ENCODE measurements around the gene LRRC8C.

LRRC8C gene

DNA sequence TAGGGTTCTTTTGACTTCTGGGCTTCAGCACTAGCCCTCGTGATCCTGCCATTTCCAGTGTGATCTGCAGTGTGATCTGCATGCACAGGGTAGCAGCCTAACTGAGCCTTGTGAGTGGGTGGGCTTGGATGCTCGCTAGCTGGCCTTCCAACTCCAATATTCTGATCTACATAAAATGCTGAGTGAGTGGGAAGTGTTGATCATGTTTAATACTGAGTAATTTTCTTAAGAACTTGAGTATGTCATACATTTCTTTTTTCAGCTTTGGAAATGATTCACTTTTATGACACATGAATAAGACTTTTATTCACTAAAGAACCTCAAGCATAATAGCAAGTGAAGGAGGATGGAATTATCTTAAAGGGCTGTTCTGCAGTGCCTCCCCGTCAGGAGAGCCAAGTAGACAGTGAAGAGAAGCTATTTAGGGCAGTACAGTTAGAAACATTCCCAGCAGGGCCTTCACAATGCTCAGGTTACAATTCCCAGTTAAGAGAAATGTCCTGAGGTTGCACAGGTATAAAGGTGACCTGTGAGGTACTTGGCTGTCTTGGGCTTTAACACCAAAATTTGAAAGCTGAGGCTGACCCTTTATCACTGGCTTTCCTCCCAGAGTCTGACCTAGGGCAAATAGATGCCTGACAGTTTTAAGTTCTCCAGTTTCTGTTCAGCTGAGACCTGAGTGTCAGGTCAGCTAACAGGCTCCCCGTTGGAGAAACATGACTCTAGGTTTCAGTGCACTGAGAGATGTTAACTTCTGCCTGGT is 29.1 kb upstream of the LRRC8C start:
- Mint-ChIP-seq H3K9me3 (no peaks in the 10 kb centered on the region), H3K27ac (no peak overlapping the region), H3K36me3 (peaks cover 6% of the 10 kb centered on the region), H3K4me3 (no peak overlapping the region), H3K4me1 (peaks cover 45% of the 10 kb centered on the region), H3K27me3 (no peaks in the 10 kb centered on the region)
- ATAC-seq: no peak

DNA sequence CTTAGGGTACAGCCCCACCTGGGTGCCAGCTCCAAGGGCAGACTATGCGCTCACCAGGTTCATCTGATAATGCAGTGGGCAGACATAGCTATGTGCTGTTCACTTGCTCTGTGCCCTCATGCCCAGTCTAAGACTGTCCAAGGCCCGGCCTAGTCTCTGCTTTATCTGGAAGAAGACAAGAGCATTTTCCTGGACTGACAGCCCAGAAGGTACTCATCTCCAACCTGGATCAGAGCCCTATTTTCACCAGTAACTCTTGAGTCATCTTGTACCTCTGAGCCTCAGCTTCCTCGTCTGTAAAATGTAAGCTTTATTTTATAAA is 28.5 kb upstream of the LRRC8C start:
- Mint-ChIP-seq H3K4me1 (peaks cover 47% of the 10 kb centered on the region), H3K27me3 (no peaks in the 10 kb centered on the region), H3K27ac (no peak overlapping the region), H3K4me3 (no peak overlapping the region), H3K36me3 (peaks cover 10% of the 10 kb centered on the region), H3K9me3 (no peaks in the 10 kb centered on the region)
- no peak for ATAC-seq

- Mint-ChIP-seq H3K36me3 (peaks cover 10% of the 10 kb centered on the region), H3K9me3 (no peaks in the 10 kb centered on the region), H3K4me1 (peaks cover 55% of the 10 kb centered on the region), H3K27me3 (no peaks in the 10 kb centered on the region), H3K4me3 (no peak overlapping the region), H3K27ac (peak overlapping the region; percentile 54)
- ATAC-seq: no peak
Measured at GRCh38 chr1:89605692-89606091, 27.2 kb upstream of the LRRC8C start.

DNA sequence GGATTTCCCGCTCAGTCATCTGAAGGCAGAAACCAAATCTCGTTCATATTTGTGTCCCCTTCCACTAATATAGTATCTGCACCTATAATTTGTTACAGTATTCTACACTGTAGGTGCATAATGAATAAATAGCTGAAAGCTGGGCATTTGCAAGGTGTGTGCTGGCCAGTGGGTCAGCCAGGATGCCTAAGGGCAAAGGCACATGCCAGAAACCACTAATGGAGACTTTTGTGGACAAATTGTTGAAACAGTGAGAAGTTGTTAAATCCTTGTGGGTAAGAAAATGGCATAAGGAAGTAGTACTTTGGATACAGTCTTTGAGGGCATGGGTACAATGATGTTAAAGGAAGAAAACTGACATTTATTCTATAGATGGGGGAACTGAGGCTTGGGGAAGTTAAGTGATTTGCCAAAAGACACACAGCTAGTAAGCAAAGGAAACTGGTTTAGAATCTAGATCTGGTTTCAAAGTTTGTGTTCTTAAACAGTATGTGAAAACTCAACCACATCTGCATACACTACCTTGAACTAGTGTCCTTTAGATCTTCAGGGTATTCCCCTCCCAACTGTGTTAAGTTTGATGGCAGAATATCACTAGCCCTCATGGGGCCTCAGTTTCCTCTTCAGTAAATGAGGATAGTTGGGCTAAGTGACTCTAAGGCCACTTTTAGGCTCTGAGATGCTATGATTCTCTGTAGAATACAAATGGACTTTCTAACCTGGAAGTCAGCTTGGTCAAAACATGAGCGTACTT is 26.5 kb upstream of the LRRC8C start:
- Mint-ChIP-seq H3K9me3 (no peaks in the 10 kb centered on the region), H3K27me3 (no peaks in the 10 kb centered on the region), H3K4me3 (no peak overlapping the region), H3K4me1 (peaks cover 63% of the 10 kb centered on the region), H3K27ac (peak overlapping the region; percentile 54), H3K36me3 (peaks cover 10% of the 10 kb centered on the region)
- ATAC-seq: no peak

DNA sequence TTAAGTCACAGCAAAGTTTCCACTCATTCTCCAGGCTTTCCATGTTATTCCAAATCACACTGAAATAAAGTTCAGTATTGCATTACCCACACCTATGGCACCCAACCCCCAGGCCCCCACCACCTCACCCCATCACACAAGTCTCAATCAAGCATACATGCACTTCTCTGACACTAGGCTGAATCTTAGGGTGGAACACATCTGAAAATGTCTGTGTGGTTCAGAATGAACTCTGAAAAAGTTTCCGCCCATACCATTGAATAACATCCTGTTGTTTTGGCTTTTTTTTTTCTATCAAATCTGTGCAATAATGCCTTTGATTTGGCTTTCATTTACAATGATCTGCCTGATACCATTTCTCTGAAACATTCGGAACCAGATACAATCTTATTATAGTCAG is 25.8 kb upstream of the LRRC8C start:
- Mint-ChIP-seq H3K9me3 (no peaks in the 10 kb centered on the region), H3K4me1 (peaks cover 65% of the 10 kb centered on the region), H3K36me3 (peaks cover 10% of the 10 kb centered on the region), H3K4me3 (no peak overlapping the region), H3K27me3 (no peaks in the 10 kb centered on the region), H3K27ac (no peak overlapping the region)
- no peak for ATAC-seq

DNA sequence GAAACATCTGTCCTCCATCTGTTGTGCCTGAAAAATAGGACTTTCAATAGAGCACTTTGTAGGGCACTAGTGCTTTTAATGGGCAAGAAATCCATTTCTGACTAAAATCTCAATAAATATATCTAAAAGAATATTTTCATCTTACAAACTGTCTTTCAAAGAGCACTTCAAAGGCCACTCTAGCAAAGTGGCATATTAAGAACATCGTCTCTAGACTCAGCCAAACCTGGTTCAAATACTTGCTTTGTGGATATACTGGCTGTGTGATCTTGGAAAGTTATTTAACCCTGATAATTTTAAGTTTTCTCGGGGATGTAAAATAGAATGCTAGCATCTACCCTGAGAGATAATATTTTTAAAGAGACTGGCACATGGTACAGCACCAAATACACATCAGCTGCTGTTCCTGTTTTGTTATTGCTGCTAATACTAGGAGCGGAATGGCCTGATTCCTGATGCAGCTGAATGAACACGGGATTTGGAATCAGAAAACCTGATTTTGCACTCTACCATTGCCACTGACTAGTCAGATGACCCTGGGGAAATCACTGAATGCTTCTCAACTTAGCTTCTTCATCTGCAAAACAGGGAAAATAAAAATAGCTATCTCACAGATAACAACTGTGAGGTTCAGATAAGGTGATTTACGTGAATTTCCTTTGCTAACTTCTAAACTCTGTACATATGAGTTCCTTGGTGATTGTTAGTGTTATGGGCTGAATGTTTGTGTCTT is 25.2 kb upstream of the LRRC8C start:
- H3K9me3 Mint-ChIP-seq: no peaks in the 10 kb centered on the region
- H3K4me1 Mint-ChIP-seq: peaks cover 65% of the 10 kb centered on the region
- peak overlapping the region; percentile 63 for H3K27ac Mint-ChIP-seq
- no peaks in the 10 kb centered on the region for H3K27me3 Mint-ChIP-seq
- no peak overlapping the region for H3K4me3 Mint-ChIP-seq
- H3K36me3 Mint-ChIP-seq: peaks cover 10% of the 10 kb centered on the region
- no peak for ATAC-seq

GRCh38 chr1:89608319-89608983 is 24.5 kb upstream of the LRRC8C start:
- Mint-ChIP-seq H3K36me3 (peaks cover 10% of the 10 kb centered on the region), H3K4me3 (no peak overlapping the region), H3K27ac (peak overlapping the region; percentile 63), H3K9me3 (no peaks in the 10 kb centered on the region), H3K27me3 (no peaks in the 10 kb centered on the region), H3K4me1 (peaks cover 63% of the 10 kb centered on the region)
- no peak for ATAC-seq

- no peaks in the 10 kb centered on the region for H3K9me3 Mint-ChIP-seq
- no peaks in the 10 kb centered on the region for H3K27me3 Mint-ChIP-seq
- H3K4me1 Mint-ChIP-seq: peaks cover 58% of the 10 kb centered on the region
- peak overlapping the region; percentile 63 for H3K27ac Mint-ChIP-seq
- ATAC-seq: no peak
- peaks cover 10% of the 10 kb centered on the region for H3K36me3 Mint-ChIP-seq
- no peak overlapping the region for H3K4me3 Mint-ChIP-seq
Measured at GRCh38 chr1:89608984-89609725, 23.8 kb upstream of the LRRC8C start.

DNA sequence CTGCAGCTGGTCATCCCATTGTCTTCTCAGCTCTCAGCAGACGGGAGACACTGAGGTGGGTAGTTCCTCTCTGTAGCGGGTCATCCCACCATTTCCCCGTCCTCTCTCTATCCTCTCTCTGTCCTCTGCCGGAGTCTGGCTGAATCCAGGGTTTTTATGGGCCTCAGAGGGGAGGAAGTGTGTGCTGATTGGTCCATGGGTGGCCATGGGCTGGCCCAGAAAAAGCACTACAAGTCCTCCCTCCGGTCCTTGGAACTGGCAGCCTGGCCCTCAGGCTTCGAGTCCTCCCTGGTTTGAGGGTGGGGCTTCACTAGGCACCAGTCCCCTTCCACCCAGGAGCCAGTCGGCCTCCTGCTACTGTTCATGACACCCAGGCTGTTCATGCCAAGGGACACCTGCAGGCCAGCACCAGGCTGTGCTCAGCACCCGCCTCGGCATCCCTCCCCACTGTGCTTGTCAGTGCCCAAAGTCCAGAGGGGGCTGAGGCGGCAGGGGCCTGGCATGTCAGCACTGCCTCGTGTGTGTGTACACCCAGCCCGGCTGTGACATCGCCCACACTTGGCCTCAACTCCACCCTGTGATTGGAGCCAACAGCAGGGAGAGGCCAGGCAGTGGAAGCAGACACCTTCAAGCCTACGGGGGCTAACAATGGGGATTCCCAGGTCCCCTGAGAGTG is 23.0 kb upstream of the LRRC8C start:
- Mint-ChIP-seq H3K27ac (no peak overlapping the region), H3K9me3 (no peaks in the 10 kb centered on the region), H3K36me3 (peaks cover 10% of the 10 kb centered on the region), H3K27me3 (no peaks in the 10 kb centered on the region), H3K4me3 (no peak overlapping the region), H3K4me1 (peaks cover 58% of the 10 kb centered on the region)
- peak; percentile 18 for ATAC-seq

GRCh38 chr1:89610457-89611011 is 22.4 kb upstream of the LRRC8C start:
- no peak for ATAC-seq
- peak overlapping the region; percentile 33 for H3K27ac Mint-ChIP-seq

DNA sequence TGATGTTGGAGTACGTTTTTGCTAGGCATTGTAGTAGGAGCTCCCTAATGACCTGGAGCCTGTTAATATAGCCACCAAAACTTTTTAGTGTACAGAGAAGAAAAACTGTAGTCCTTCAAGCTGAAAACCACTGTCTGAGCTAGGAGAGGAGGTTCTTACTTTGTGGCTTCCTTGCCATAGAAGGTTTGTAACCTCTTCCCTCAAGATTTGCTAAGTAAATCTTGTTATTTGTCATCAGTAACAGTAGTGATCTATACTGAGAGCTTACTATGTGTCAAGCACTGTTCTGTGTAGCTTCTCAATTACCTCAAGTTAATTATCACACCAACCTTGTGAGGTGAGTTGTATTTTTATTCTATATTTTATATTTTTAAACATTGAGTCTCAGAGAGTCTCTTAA is 21.2 kb upstream of the LRRC8C start:
- peaks cover 41% of the 10 kb centered on the region for H3K4me1 Mint-ChIP-seq
- H3K36me3 Mint-ChIP-seq: peaks cover 19% of the 10 kb centered on the region
- ATAC-seq: peak; percentile 91
- peak overlapping the region; percentile 33 for H3K27ac Mint-ChIP-seq
- H3K9me3 Mint-ChIP-seq: no peaks in the 10 kb centered on the region
- H3K4me3 Mint-ChIP-seq: no peak overlapping the region
- H3K27me3 Mint-ChIP-seq: no peaks in the 10 kb centered on the region

More at GRCh38 chr1:89610457-89611011, 22.4 kb upstream of the LRRC8C start:
- H3K27me3 Mint-ChIP-seq: no peaks in the 10 kb centered on the region
- H3K9me3 Mint-ChIP-seq: no peaks in the 10 kb centered on the region
- no peak overlapping the region for H3K4me3 Mint-ChIP-seq
- H3K4me1 Mint-ChIP-seq: peaks cover 53% of the 10 kb centered on the region
- H3K36me3 Mint-ChIP-seq: peaks cover 10% of the 10 kb centered on the region

DNA sequence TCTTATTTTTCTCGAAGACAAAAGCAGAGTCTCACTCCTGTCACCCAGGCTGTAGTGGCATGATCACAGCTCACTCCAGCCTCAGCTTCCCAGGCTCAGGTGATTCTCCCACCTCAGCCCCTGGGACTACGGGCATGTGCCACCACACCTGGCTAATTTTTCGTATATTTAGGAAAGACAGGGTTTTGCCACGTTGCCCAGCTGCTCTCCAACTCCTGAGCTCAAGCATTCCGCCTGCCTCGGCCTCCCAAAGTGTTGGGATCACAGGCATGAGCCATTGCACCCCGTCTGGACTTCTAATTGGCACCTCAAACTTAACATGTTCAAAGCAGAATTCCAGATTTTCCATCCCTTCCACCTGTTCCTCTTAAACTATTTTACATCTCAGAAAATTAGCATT is 19.0 kb upstream of the LRRC8C start:
- peaks cover 23% of the 10 kb centered on the region for H3K4me1 Mint-ChIP-seq
- H3K9me3 Mint-ChIP-seq: peaks cover 6% of the 10 kb centered on the region
- H3K27me3 Mint-ChIP-seq: no peaks in the 10 kb centered on the region
- no peak overlapping the region for H3K4me3 Mint-ChIP-seq
- H3K36me3 Mint-ChIP-seq: peaks cover 31% of the 10 kb centered on the region
- ATAC-seq: no peak
- H3K27ac Mint-ChIP-seq: peak overlapping the region; percentile 5

- Mint-ChIP-seq H3K27ac (no peak overlapping the region), H3K4me1 (peaks cover 7% of the 10 kb centered on the region), H3K4me3 (no peak overlapping the region), H3K9me3 (peaks cover 6% of the 10 kb centered on the region), H3K36me3 (peaks cover 35% of the 10 kb centered on the region), H3K27me3 (no peaks in the 10 kb centered on the region)
- ATAC-seq: no peak
Measured at GRCh38 chr1:89615676-89616598, 17.0 kb upstream of the LRRC8C start.
